HepG2 (cell line): ENCODE data around the gene ZNF500. TPM values are rescaled to one million over a fixed set of nuclear protein-coding genes. Genes with fewer than 3 reads are reported as not detected.

Experiments used
- EHMT2 ChIP-seq: fragments of 200-600 bp; sonication (generic); IDR thresholded peaks from 2 replicates; pipeline ENCODE4 v1.7.0; 2017; ENCODE audit warnings: antibody characterized with exemption, low read depth, low read length, borderline replicate concordance
- KDM1A ChIP-seq: IDR thresholded peaks from 2 replicates; pipeline ENCODE4 v1.6.1; 2016; ENCODE audit warnings: missing compliant biosample characterization
- SMC3 ChIP-seq: IDR thresholded peaks from 2 replicates; pipeline ENCODE4 v1.6.1; 2011; ENCODE audit warnings: low read length, improper control_type of control experiment
- ZNF160 ChIP-seq: sonication (generic); formaldehyde crosslinking; IDR thresholded peaks from 2 replicates; pipeline ENCODE4 v1.8.0; 2022; ENCODE audit warnings: mild to moderate bottlenecking, inconsistent platforms, missing genetic modification reagents
- ZNF235 ChIP-seq: sonication (generic); formaldehyde crosslinking; IDR thresholded peaks from 2 replicates; pipeline ENCODE4 v1.8.1; 2023; ENCODE audit warnings: mild to moderate bottlenecking, missing genetic modification reagents, borderline replicate concordance
- ZNF816 ChIP-seq: sonication (generic); formaldehyde crosslinking; IDR thresholded peaks from 2 replicates; pipeline ENCODE4 v1.8.0; 2022; ENCODE audit warnings: missing genetic modification reagents, mild to moderate bottlenecking, borderline replicate concordance
- polyA plus RNA-seq, 8 experiments: library from polyadenylated mRNA; depleted of rRNA in 3 of 8; stranded (reverse) in 7 of 8; unstranded in 1 of 8; fragments of >200 nt; fragmentation: Illumina TruSeq in 4 of 8; extraction: Trizol in 4 of 8; gene quantifications; 2 replicates each; pipeline versions ENCODE4 v1.2.1 to v1.2.3, GENCODE V29; 2011 to 2016; ENCODE audit warnings: low read depth in 4 of 8, missing spikeins in 1 of 8, mixed read lengths in 1 of 8; ENCODE audit not compliant: insufficient read depth in 1 of 8
- total RNA-seq, 5 experiments: library from RNA; depleted of rRNA; stranded (reverse); fragments of >200 nt; fragmentation: Illumina TruSeq; extraction: Trizol; gene quantifications; 2 replicates each; pipeline ENCODE4 v1.2.3, GENCODE V29; 2016; ENCODE audit warnings: low read depth in 1 of 5
- TF ChIP-seq, protein P1 (sequence below): IDR thresholded peaks from 2 replicates; pipeline ENCODE4 v1.6.1; 2016; ENCODE audit warnings: control low read depth
- TF ChIP-seq, protein P2 (sequence below): sonication (generic); formaldehyde crosslinking; IDR thresholded peaks from 2 replicates; pipeline ENCODE4 v1.5.0; 2020; ENCODE audit warnings: missing genetic modification reagents
- TF ChIP-seq, protein P3 (sequence below): IDR thresholded peaks from 2 replicates; pipeline ENCODE4 v1.6.1; 2018; ENCODE audit warnings: missing genetic modification reagents
- TF ChIP-seq, protein P4 (sequence below): sonication (generic); formaldehyde crosslinking; IDR thresholded peaks from 2 replicates; pipeline ENCODE4 v1.4.0; 2020; ENCODE audit warnings: missing genetic modification reagents

The ZNF500 gene
- total and polyA plus RNA-seq, 2 of the 13 experiments (the other 11 are each of a cell fraction or from before 2014, with no cell fraction given), result 6.1 to 12.2 TPM

DNA sequence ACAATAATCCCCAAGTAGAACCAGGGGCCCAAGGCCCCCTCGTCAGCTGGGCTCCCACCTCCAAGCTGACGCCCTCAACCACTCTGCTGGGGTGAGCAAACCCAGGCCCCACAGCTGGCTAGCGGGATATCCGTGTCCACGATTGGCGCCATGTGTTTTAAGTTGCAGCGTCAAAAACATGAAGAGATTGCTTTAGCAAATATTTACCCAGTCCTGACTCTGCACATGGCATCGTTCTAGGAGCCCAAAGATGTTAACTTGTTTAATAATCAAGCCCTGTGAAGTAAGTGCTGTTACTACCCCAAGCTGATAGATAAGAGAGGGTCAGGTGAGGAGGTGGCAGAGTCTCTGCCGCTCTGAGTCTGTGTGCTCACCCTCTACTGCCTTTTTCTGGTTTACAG is 21.5 kb upstream of the ZNF500 start (continued):
- TF ChIP-seq KDM1A (CRISPR knock-in tag), result no peak
- TF ChIP-seq, protein P1, sequence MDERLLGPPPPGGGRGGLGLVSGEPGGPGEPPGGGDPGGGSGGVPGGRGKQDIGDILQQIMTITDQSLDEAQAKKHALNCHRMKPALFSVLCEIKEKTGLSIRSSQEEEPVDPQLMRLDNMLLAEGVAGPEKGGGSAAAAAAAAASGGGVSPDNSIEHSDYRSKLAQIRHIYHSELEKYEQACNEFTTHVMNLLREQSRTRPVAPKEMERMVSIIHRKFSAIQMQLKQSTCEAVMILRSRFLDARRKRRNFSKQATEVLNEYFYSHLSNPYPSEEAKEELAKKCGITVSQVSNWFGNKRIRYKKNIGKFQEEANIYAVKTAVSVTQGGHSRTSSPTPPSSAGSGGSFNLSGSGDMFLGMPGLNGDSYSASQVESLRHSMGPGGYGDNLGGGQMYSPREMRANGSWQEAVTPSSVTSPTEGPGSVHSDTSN (CRISPR knock-in tag), result no peak
- TF ChIP-seq, protein P2, sequence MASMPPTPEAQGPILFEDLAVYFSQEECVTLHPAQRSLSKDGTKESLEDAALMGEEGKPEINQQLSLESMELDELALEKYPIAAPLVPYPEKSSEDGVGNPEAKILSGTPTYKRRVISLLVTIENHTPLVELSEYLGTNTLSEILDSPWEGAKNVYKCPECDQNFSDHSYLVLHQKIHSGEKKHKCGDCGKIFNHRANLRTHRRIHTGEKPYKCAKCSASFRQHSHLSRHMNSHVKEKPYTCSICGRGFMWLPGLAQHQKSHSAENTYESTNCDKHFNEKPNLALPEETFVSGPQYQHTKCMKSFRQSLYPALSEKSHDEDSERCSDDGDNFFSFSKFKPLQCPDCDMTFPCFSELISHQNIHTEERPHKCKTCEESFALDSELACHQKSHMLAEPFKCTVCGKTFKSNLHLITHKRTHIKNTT (CRISPR knock-in tag), result no peak
- TF ChIP-seq EHMT2, result no peak
- TF ChIP-seq ZNF816 (CRISPR knock-in tag), result no peak
- TF ChIP-seq, protein P3, sequence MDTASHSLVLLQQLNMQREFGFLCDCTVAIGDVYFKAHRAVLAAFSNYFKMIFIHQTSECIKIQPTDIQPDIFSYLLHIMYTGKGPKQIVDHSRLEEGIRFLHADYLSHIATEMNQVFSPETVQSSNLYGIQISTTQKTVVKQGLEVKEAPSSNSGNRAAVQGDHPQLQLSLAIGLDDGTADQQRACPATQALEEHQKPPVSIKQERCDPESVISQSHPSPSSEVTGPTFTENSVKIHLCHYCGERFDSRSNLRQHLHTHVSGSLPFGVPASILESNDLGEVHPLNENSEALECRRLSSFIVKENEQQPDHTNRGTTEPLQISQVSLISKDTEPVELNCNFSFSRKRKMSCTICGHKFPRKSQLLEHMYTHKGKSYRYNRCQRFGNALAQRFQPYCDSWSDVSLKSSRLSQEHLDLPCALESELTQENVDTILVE, result no peak
- TF ChIP-seq ZNF160 (CRISPR knock-in tag), result no peak
- TF ChIP-seq SMC3, result no peak
- no peak for TF ChIP-seq ZNF235 (CRISPR knock-in tag)
- TF ChIP-seq, protein P4, sequence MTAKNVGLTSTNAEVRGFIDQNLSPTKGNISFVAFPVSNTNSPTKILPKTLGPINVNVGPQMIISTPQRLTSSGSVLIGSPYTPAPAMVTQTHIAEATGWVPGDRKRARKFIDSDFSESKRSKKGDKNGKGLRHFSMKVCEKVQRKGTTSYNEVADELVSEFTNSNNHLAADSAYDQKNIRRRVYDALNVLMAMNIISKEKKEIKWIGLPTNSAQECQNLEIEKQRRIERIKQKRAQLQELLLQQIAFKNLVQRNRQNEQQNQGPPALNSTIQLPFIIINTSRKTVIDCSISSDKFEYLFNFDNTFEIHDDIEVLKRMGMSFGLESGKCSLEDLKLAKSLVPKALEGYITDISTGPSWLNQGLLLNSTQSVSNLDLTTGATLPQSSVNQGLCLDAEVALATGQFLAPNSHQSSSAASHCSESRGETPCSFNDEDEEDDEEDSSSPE (CRISPR knock-in tag), result peak; percentile 32; the same call in 1 of the 2 replicates
